K562 (cell line): ENCODE results near the gene MRPL44. TPM values are rescaled to one million over a fixed set of nuclear protein-coding genes. Genes with fewer than 3 reads are reported as not detected.

Experiments used
- ATAC-seq: fragments of 200-7000 bp; cut with Tn5 transposase; 3 replicates; pipeline ENCODE4 v1.9.1; 2020; ENCODE audit warnings: moderate library complexity
- BruUV-seq: library from RNA; stranded (reverse); fragments of 400-500 nt; replicated peaks from 2 replicates; lab custom pipeline; 2021; lab: Mats Ljungman, UMichigan
- CTCF ChIA-PET: fragments of 300-600 bp; formaldehyde crosslinking; extraction: SDS; loops from one replicate; lab custom pipeline; 2021; ENCODE audit warnings: low intra/inter-chr PET ratio; lab: Yijun Ruan, JAX
- POLR2A ChIA-PET: fragments of 300-600, 350-650 bp; sonication (Branson Sonifier 250); formaldehyde crosslinking; extraction: SDS; loops from one replicate; lab custom pipeline; 2021; ENCODE audit warnings: antibody characterized with exemption, inconsistent platforms; lab: Yijun Ruan, JAX
- DNase-seq, 4 experiments: peaks; one replicate each; pipeline versions ENCODE4 v3.0.0 to v3.0.0-alpha.2; 2011 to 2018; ENCODE audit warnings: low spot score in 3 of 4, mixed read lengths in 3 of 4; ENCODE audit errors: extremely low read depth in 1 of 4
- FAIRE-seq: peaks from 2 replicates; lab custom pipeline; 2011; peaks lifted over from hg19 to GRCh38; lab: Jason Lieb, UNC
- H2AFZ ChIP-seq: 2 replicates; pipeline ENCODE4 v1.6.0; 2011; ENCODE audit warnings: low read depth, low read length, control low read depth, inconsistent platforms
- H3K27ac ChIP-seq: fragments of 200-600 bp; 3 replicates; pipeline ENCODE4 v1.8.0; 2011; ENCODE audit warnings: low read depth, mild to moderate bottlenecking, control low read depth, inconsistent platforms, low read length, moderate library complexity, mixed read lengths; ENCODE audit errors: extremely low read depth
- H3K27me3 ChIP-seq, 2 experiments: fragments of 300-600 bp in 1 of 2; 2 replicates in 1 of 2; 3 replicates in 1 of 2; pipeline versions ENCODE4 v1.6.0 to v1.8.0; 2011; ENCODE audit warnings: inconsistent platforms in 2 of 2, low read length in 2 of 2, mild to moderate bottlenecking in 1 of 2, mixed read lengths in 1 of 2, moderate library complexity in 1 of 2; ENCODE audit not compliant: control insufficient read depth in 2 of 2, insufficient read depth in 2 of 2
- H3K36me3 ChIP-seq: fragments of 300-600 bp; 3 replicates; pipeline ENCODE4 v1.8.0; 2011; ENCODE audit warnings: mild to moderate bottlenecking, low read length, inconsistent platforms; ENCODE audit not compliant: control insufficient read depth, insufficient read depth
- H3K4me1 ChIP-seq, 2 experiments: fragments of 200-600 bp in 1 of 2; replicated peaks in 1 of 2; 2 replicates in 1 of 2; 3 replicates in 1 of 2; pipeline versions ENCODE4 v1.5.1 to v1.8.0; 2011; ENCODE audit warnings: inconsistent platforms in 2 of 2, low read length in 2 of 2, mild to moderate bottlenecking in 1 of 2, mixed read lengths in 1 of 2, moderate library complexity in 1 of 2; ENCODE audit not compliant: control insufficient read depth in 2 of 2, insufficient read depth in 2 of 2
- H3K4me2 ChIP-seq: 2 replicates; pipeline ENCODE4 v1.6.1; 2011; ENCODE audit warnings: low read length, control low read depth, inconsistent platforms, mixed read lengths; ENCODE audit not compliant: insufficient read depth
- H3K4me3 ChIP-seq: fragments of 200-600 bp; sonication (generic), shearing (Covaris generic); 2 replicates; pipeline ENCODE4 v1.5.1; 2016; ENCODE audit warnings: control low read depth, inconsistent platforms
- H3K79me2 ChIP-seq: fragments of 200-600 bp; 3 replicates; pipeline ENCODE4 v1.8.0; 2011; ENCODE audit warnings: low read length, inconsistent platforms; ENCODE audit not compliant: control insufficient read depth, insufficient read depth
- H3K9ac ChIP-seq, 2 experiments: 2 replicates each; pipeline versions ENCODE4 v1.6.0 to v1.6.1; 2011; ENCODE audit warnings: low read depth in 2 of 2, low read length in 2 of 2, control low read depth in 1 of 2, inconsistent platforms in 1 of 2, mild to moderate bottlenecking in 1 of 2, mixed read lengths in 1 of 2; ENCODE audit not compliant: insufficient read depth in 1 of 2
- H3K9me1 ChIP-seq: one replicate; pipeline ENCODE4 v1.6.0; 2011; ENCODE audit warnings: inconsistent platforms, mild to moderate bottlenecking, low read length, moderate library complexity; ENCODE audit not compliant: control insufficient read depth, insufficient read depth
- H3K9me3 ChIP-seq: replicated peaks from 2 replicates; pipeline ENCODE4 v1.5.1; 2011; ENCODE audit warnings: low read depth, low read length, inconsistent platforms; ENCODE audit not compliant: control insufficient read depth, insufficient read depth
- H4K20me1 ChIP-seq: replicated peaks from 2 replicates; pipeline ENCODE4 v1.6.1; 2011; ENCODE audit warnings: low read length, inconsistent platforms, mixed read lengths; ENCODE audit not compliant: control insufficient read depth, insufficient read depth
- SREBF2 ChIP-seq: sonication (generic); formaldehyde crosslinking; IDR thresholded peaks from 2 replicates; pipeline ENCODE4 v1.4.0; 2020; ENCODE audit warnings: mild to moderate bottlenecking, missing genetic modification reagents
- TFE3 ChIP-seq: fragments of 450-650 bp; formaldehyde crosslinking; IDR thresholded peaks from 2 replicates; pipeline ENCODE4 v1.4.0; 2020; ENCODE audit warnings: mild to moderate bottlenecking, mixed read lengths
- ZNF133 ChIP-seq: fragments of 250-450 bp; sonication (Bioruptor Pico); IDR thresholded peaks from 2 replicates; pipeline ENCODE4 v1.4.0; 2020; ENCODE audit warnings: mild to moderate bottlenecking
- WGBS: fragments of 100-300 bp; shearing (Covaris generic); methylation state at CpG from one replicate; pipeline ENCODE4 v1.1.6; 2016; ENCODE audit warnings: low coverage, mixed read lengths; ENCODE audit not compliant: insufficient coverage; ENCODE audit errors: missing lambda C conversion rate; 5-methylcytosine and 5-hydroxymethylcytosine counted together
- in situ Hi-C: fragments of 300-500 bp; cut with MboI; formaldehyde crosslinking; loops from 4 replicates; pipeline ENCODE4 v1.15.0; 2018; ENCODE audit warnings: inconsistent platforms, mixed read lengths
- intact Hi-C: fragments of 100-400 bp; cut with micrococcal nuclease; formaldehyde crosslinking; loops from 2 replicates; pipeline ENCODE4 v1.14.2; 2022
- polyA plus RNA-seq, 8 experiments: library from polyadenylated mRNA; depleted of rRNA in 4 of 8; stranded (reverse) in 5 of 8; unstranded in 3 of 8; fragments of >200 nt; fragmentation: Nextera tagmentation in 2 of 8; fragmentation: Illumina TruSeq in 1 of 8; extraction: Ambion mirVana in 2 of 8; extraction: Trizol in 1 of 8; gene quantifications; 2 replicates each; pipeline versions ENCODE4 v1.2.1 to v1.2.3, GENCODE V29; 2011 to 2014; ENCODE audit warnings: inconsistent platforms in 1 of 8, missing spikeins in 1 of 8
- total RNA-seq, 7 experiments: library from RNA; depleted of rRNA in 6 of 7; stranded (reverse); fragments of >200 nt in 6 of 7; fragmentation: Illumina TruSeq in 2 of 7; extraction: Trizol in 2 of 7; gene quantifications; 2 replicates each; pipeline versions ENCODE4 v1.2.1 to v1.2.3, GENCODE V29; 2011 to 2021; ENCODE audit warnings: low replicate concordance in 1 of 7
- TF ChIP-seq, protein P1 (sequence below): fragments of 450-650 bp; IDR thresholded peaks from 2 replicates; pipeline ENCODE4 v1.6.1; 2016; ENCODE audit warnings: low read depth

MRPL44 gene
- total and polyA plus RNA-seq, 9 of the 15 experiments (the other 6 are each of a cell fraction or from before 2014, with no cell fraction given): 10.4 to 26.0 (median 20.2) TPM

DNA sequence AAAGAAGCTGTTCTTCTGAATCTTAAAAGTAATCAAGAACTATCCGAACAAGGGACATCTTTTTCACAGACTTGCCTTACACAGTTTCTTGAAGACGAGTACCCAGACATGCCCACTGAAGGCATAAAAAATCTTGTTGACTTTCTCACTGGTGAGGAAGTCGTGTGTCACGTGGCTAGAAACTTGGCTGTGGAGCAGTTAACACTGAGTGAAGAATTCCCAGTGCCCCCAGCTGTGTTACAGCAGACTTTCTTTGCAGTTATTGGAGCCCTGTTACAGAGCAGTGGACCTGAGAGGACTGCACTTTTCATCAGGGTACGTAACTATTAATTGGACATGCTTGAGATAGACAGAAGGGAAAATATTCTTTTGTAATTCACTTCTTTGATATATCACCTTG is 2.4 kb downstream of the MRPL44 start:
- BruUV-seq: no TSS peak
- no peak overlapping the region; the same call in 1 of the 2 replicates for H3K4me2 ChIP-seq
- peaks cover 0 to 4% of the 10 kb centered on the region in 2 experiments; a peak in 2 of 5 replicates for H3K4me1 ChIP-seq
- H3K27me3 ChIP-seq: no peaks in the 10 kb centered on the region
- FAIRE-seq: no peak
- no peak overlapping the region for H3K27ac ChIP-seq
- no peak overlapping the region for H3K9ac ChIP-seq
- ATAC-seq: no peak
- H3K79me2 ChIP-seq: peaks cover 62% of the 10 kb centered on the region
- 62% methylated on average over 5 of the region's 5 CpGs for WGBS
- H3K9me3 ChIP-seq: no peaks in the 10 kb centered on the region
- no peak for DNase-seq
- H3K4me3 ChIP-seq: no peak overlapping the region
- no peak overlapping the region for H2AFZ ChIP-seq
- TF ChIP-seq TFE3 (CRISPR knock-in tag) (peak; percentile 5; the same call in 1 of the 2 replicates), ZNF133 (CRISPR knock-in tag) (no peak)
- TF ChIP-seq, all 486 proteins: peak for 1
- Histone ChIP-seq H4K20me1 (no peaks in the 10 kb centered on the region; the same call in 1 of the 2 replicates), H3K9me1 (no peaks in the 10 kb centered on the region), H3K36me3 (peaks cover 44% of the 10 kb centered on the region)
- in situ Hi-C loops (no loop called here), intact Hi-C loops (no loop called here)
- POLR2A ChIA-PET: no interaction called here
- CTCF ChIA-PET: no interaction called here

DNA sequence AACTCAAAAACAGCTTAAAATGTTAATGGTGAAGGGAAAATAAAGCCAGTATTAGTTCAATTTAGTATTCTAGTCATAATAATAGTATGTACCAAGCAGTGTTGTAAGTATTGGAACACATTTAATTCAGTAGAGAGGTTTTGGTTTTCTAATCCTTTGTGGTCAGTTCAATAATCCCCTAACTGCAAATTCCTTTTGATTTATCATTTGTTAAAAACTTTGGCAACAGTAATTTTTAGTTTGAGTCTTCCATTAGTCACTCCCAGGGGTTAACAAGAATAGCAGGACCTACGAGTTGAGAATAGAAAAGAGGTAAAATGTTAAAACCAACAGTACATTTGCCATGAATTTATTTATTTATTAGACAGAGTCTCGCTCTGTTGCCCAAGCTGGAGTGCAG is 10.7 kb downstream of the MRPL44 start:
- 80% methylated on average over 1 of the region's 2 CpGs for WGBS
- DNase-seq (no peak), ATAC-seq (no peak), FAIRE-seq (no peak)
- Histone ChIP-seq H3K4me3 (no peak overlapping the region), H3K36me3 (peaks cover 36% of the 10 kb centered on the region), H3K27ac (no peak overlapping the region), H3K79me2 (peaks cover 5% of the 10 kb centered on the region; the same call in 1 of the 3 replicates), H3K27me3 (no peaks in the 10 kb centered on the region), H3K9me3 (no peaks in the 10 kb centered on the region), H3K9me1 (no peaks in the 10 kb centered on the region), H3K9ac (no peak overlapping the region), H3K4me1 (no peaks in the 10 kb centered on the region; a peak in 1 of 5 replicates), H4K20me1 (no peaks in the 10 kb centered on the region), H2AFZ (no peak overlapping the region), H3K4me2 (no peak overlapping the region)
- in situ Hi-C loops: no loop called here
- intact Hi-C loops: no loop called here
- CTCF ChIA-PET: no interaction called here
- no TSS peak for BruUV-seq
- POLR2A ChIA-PET: interaction anchor here (0.6 kb wide), 1 partner anchor 39 kb away, joined by 3 read pairs; no protein-coding TSS in a partner anchor
- TF ChIP-seq, protein P1, sequence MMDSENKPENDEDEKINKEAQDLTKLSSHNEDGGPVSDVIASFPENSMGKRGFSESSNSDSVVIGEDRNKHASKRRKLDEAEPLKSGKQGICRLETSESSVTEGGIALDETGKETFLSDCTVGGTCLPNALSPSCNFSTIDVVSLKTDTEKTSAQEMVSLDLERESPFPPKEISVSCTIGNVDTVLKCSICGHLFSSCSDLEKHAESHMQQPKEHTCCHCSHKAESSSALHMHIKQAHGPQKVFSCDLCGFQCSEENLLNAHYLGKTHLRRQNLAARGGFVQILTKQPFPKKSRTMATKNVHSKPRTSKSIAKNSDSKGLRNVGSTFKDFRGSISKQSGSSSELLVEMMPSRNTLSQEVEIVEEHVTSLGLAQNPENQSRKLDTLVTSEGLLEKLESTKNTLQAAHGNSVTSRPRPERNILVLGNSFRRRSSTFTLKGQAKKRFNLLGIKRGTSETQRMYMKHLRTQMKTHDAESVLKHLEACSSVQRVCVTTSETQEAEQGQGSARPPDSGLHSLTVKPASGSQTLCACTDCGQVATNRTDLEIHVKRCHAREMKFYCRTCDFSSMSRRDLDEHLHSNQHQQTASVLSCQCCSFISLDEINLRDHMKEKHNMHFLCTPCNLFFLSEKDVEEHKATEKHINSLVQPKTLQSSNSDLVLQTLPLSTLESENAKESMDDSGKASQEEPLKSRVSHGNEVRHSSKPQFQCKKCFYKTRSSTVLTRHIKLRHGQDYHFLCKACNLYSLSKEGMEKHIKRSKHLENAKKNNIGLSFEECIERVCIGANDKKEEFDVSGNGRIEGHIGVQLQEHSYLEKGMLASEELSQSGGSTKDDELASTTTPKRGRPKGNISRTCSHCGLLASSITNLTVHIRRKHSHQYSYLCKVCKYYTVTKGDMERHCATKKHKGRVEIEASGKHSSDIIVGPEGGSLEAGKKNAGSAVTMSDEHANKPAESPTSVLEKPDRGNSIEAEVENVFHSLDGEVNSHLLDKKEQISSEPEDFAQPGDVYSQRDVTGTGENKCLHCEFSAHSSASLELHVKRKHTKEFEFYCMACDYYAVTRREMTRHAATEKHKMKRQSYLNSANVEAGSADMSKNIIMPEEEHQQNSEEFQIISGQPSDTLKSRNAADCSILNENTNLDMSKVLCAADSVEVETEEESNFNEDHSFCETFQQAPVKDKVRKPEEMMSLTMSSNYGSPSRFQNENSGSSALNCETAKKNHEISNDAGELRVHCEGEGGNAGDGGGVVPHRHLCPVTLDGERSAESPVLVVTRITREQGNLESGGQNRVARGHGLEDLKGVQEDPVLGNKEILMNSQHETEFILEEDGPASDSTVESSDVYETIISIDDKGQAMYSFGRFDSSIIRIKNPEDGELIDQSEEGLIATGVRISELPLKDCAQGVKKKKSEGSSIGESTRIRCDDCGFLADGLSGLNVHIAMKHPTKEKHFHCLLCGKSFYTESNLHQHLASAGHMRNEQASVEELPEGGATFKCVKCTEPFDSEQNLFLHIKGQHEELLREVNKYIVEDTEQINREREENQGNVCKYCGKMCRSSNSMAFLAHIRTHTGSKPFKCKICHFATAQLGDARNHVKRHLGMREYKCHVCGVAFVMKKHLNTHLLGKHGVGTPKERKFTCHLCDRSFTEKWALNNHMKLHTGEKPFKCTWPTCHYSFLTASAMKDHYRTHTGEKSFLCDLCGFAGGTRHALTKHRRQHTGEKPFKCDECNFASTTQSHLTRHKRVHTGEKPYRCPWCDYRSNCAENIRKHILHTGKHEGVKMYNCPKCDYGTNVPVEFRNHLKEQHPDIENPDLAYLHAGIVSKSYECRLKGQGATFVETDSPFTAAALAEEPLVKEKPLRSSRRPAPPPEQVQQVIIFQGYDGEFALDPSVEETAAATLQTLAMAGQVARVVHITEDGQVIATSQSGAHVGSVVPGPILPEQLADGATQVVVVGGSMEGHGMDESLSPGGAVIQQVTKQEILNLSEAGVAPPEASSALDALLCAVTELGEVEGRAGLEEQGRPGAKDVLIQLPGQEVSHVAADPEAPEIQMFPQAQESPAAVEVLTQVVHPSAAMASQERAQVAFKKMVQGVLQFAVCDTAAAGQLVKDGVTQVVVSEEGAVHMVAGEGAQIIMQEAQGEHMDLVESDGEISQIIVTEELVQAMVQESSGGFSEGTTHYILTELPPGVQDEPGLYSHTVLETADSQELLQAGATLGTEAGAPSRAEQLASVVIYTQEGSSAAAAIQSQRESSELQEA: no peak
- TF ChIP-seq SREBF2: no peak
